Stomach smooth muscle (tissue), 2 donors: ENCODE data around the gene PLCD1.

ENCODE experiments used
- H3K27ac ChIP-seq: one replicate; pipeline ENCODE4 v1.7.0; 2013; ENCODE audit warnings: mild to moderate bottlenecking, low read length, inconsistent platforms
- H3K27me3 ChIP-seq, 2 donors: one replicate each; pipeline ENCODE4 v1.7.0; 2013; ENCODE audit warnings: low read length in 2 of 2; ENCODE audit not compliant: insufficient read depth in 2 of 2, control insufficient read depth in 1 of 2
- H3K36me3 ChIP-seq, 2 donors: one replicate each; pipeline ENCODE4 v1.7.0; 2013; ENCODE audit warnings: low read length in 2 of 2; ENCODE audit not compliant: control insufficient read depth in 2 of 2, insufficient read depth in 2 of 2
- H3K4me1 ChIP-seq: one replicate; pipeline ENCODE4 v1.7.0; 2013; ENCODE audit warnings: low read length; ENCODE audit not compliant: control insufficient read depth, insufficient read depth
- H3K4me3 ChIP-seq, 2 donors: one replicate each; pipeline ENCODE4 v1.7.0; 2013; ENCODE audit warnings: low read length in 2 of 2
- H3K9ac ChIP-seq, 2 donors: one replicate each; pipeline ENCODE4 v1.7.0; 2013; ENCODE audit warnings: low read length in 2 of 2, mild to moderate bottlenecking in 1 of 2
- H3K9me3 ChIP-seq, 2 donors: one replicate each; pipeline ENCODE4 v1.7.0; 2013; ENCODE audit warnings: low read length in 2 of 2; ENCODE audit not compliant: control insufficient read depth in 2 of 2
- donor health status: healthy.
- donor health status: Pancreatic carcinoma.

PLCD1 gene

GRCh38 chr3:37961622-37962431 is 67.6 kb downstream of the PLCD1 start:
- H3K4me3 ChIP-seq = no peak overlapping the region
- peaks cover 8% of the 10 kb centered on the region for H3K4me1 ChIP-seq
- H3K36me3 ChIP-seq = peaks cover 5 to 6% of the 10 kb centered on the region in 2 donors
- no peaks in the 10 kb centered on the region for H3K9me3 ChIP-seq
- H3K27ac ChIP-seq = no peak overlapping the region
- no peaks in the 10 kb centered on the region for H3K27me3 ChIP-seq
- no peak overlapping the region for H3K9ac ChIP-seq

GRCh38 chr3:37957539-37957936 is 71.9 kb downstream of the PLCD1 start:
- Histone ChIP-seq H3K4me1 (peaks cover 26% of the 10 kb centered on the region), H3K27ac (peak overlapping the region; percentile 80), H3K9me3 (no peaks in the 10 kb centered on the region), H3K36me3 (peaks cover 0 to 7% of the 10 kb centered on the region in 2 donors), H3K4me3 (no peak overlapping the region), H3K9ac (no peak overlapping the region), H3K27me3 (no peaks in the 10 kb centered on the region)
